Esophagus muscularis mucosa (tissue), 3 donors: ENCODE measurements around the gene CAPZB.

ENCODE experiments used
- POLR2A ChIP-seq: fragments of 450-650 bp; IDR thresholded peaks from one replicate; pipeline ENCODE4 v1.6.1; 2017; ENCODE audit warnings: antibody characterized with exemption, moderate library complexity, mild to moderate bottlenecking, low read depth
- POLR2AphosphoS5 ChIP-seq, 2 donors: sonication (generic); formaldehyde crosslinking; IDR thresholded peaks; one replicate each; pipeline ENCODE4 v1.6.1; 2017; ENCODE audit warnings: antibody characterized with exemption in 2 of 2
- TF ChIP-seq, protein P1 (sequence below), 3 experiments: fragments of 200-600 bp in 2 of 3; fragments of 450-650 bp in 1 of 3; sonication (generic) in 2 of 3; IDR thresholded peaks; one replicate each; pipeline ENCODE4 v1.5.1; 2017 to 2019; ENCODE audit warnings: antibody characterized with exemption in 3 of 3, mild to moderate bottlenecking in 2 of 3, moderate library complexity in 1 of 3

DNA sequence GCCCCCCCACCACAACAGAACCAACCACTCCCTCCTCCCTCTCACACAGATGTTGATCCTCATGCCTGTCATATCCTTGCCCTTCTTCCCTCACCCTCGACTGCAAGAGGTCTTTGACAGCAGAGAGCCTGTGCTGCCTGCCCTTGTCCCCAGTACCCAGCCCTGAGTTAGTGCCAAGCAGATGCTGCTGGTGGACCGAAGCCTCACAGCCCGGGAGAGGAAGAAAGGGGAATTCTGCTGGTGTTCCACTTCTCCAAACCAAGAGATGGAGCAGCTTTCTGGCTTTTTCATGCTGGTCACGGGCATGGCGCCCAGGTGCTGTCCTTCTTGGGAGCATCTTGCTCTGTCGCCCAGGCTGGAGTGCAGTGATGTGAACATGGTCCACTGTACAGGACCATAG lies 104.1 kb downstream of the CAPZB start:
- TF ChIP-seq POLR2A (no peak), POLR2AphosphoS5 (IDR thresholded peaks at IDR 0.05) (no peak)
- TF ChIP-seq, protein P1, sequence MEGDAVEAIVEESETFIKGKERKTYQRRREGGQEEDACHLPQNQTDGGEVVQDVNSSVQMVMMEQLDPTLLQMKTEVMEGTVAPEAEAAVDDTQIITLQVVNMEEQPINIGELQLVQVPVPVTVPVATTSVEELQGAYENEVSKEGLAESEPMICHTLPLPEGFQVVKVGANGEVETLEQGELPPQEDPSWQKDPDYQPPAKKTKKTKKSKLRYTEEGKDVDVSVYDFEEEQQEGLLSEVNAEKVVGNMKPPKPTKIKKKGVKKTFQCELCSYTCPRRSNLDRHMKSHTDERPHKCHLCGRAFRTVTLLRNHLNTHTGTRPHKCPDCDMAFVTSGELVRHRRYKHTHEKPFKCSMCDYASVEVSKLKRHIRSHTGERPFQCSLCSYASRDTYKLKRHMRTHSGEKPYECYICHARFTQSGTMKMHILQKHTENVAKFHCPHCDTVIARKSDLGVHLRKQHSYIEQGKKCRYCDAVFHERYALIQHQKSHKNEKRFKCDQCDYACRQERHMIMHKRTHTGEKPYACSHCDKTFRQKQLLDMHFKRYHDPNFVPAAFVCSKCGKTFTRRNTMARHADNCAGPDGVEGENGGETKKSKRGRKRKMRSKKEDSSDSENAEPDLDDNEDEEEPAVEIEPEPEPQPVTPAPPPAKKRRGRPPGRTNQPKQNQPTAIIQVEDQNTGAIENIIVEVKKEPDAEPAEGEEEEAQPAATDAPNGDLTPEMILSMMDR (IDR thresholded peaks at IDR 0.05), result no peak
